ENCODE measurements around the gene ATP10B.
"Not testable (repeated sequence)": the region's sequence is repeated elsewhere in the genome, so short reads cannot be mapped to it uniquely, and the experiment has no call there.

The ATP10B gene

DNA sequence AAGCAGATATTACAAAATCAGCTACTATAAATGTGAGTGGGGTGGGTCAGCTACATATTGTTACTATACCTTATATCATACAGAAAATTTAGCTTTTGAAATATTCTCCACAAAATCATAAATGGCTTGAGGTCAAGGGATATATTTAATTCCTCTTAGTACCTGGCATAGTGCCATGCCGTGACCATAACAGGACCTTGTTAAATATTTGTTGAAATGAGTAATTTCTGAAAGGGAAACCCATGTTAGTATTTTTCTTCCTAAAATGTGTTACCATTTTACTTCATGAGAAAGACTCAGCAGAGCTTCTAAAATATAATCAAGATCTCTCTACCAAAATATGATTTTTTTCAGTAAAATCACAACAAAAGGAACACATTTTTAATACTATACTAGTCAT is 14.8 kb downstream of the ATP10B start:
- TF ChIP-seq, protein P1, sequence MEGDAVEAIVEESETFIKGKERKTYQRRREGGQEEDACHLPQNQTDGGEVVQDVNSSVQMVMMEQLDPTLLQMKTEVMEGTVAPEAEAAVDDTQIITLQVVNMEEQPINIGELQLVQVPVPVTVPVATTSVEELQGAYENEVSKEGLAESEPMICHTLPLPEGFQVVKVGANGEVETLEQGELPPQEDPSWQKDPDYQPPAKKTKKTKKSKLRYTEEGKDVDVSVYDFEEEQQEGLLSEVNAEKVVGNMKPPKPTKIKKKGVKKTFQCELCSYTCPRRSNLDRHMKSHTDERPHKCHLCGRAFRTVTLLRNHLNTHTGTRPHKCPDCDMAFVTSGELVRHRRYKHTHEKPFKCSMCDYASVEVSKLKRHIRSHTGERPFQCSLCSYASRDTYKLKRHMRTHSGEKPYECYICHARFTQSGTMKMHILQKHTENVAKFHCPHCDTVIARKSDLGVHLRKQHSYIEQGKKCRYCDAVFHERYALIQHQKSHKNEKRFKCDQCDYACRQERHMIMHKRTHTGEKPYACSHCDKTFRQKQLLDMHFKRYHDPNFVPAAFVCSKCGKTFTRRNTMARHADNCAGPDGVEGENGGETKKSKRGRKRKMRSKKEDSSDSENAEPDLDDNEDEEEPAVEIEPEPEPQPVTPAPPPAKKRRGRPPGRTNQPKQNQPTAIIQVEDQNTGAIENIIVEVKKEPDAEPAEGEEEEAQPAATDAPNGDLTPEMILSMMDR (conservative IDR thresholded peaks at IDR 0.05; ENCODE audit: low read depth, low read length) = no peak
- DNase-seq (ENCODE audit: low read depth) = no peak
- H3K4me3 ChIP-seq (ENCODE audit: low read length) = no peak overlapping the region

DNA sequence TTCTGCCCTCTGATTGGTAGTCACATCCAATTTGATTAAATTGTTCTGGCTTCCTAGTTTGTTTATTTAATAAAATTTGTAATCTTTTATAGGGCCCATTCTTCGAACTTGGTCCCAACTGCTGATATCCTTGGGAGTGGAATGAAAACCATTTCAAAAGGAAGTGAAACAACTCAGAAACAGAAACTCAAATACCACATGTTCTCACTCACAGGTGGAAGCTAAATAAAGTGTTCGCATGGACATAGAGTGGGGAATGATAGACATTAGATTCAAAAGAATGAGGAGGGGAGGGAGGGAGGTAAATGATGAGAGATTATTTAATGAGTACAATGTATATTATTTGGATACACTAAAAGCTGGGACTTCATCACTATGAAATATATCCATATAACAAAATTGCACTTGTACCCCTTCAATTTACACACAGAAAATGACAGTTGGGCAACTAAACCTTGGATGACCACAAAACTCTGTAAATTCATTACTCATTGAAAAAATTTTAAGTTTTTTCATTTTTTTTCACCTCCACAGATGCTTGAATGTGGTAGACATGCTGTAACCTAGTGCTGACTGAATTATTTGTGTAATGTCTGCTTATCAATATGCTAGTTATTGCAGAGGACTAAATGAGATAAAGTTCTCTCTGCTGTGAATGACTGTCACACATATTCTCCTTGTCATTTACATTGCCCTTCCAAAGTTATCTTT is 16.0 kb downstream of the ATP10B start:
- no peak for DNase-seq (ENCODE audit: low read depth)
- no peak overlapping the region for H3K4me3 ChIP-seq (ENCODE audit: low read length)
- TF ChIP-seq, protein P1 (conservative IDR thresholded peaks at IDR 0.05; ENCODE audit: low read depth, low read length) = no peak

DNA sequence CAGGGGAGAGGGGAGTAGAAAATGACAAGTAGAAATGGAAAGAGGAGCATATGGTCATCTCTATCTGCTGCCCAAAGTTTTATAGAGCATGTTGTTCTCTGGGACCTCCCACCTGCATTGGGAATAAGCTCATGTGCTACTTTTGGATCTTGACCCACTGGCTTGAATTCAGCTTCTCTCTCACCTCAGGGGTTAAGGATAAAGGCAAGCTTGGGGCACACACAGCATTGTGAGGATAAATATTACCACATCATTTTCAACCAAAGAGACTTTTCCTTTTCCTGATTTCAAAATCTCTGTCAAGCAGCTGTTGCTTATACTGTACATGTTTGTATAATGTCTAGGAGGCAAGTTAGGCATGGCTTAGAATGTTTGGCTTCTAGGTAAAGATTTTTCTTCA is 16.6 kb downstream of the ATP10B start:
- TF ChIP-seq, protein P1 (conservative IDR thresholded peaks at IDR 0.05; ENCODE audit: low read depth, low read length) = no peak
- no peak for DNase-seq (ENCODE audit: low read depth)
- no peak overlapping the region for H3K4me3 ChIP-seq (ENCODE audit: low read length)

DNA sequence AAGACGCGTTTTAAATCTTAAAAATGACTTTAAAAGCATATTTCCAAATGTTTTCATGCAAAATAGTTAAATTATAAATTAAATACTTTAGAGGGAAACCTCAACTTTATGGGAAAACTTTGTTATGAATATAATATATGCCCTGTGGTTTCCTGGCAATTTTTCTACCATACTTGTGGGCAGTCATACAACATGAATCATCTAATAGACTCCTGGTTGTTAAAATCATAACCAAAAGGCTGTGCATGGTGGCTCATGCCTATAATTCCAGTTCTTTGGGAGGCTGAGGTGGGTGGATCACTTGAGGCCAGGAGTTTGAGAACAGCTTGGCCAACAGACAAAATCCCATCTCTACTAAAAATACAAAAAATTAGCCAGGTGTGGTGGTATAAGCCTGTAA is 18.2 kb downstream of the ATP10B start:
- TF ChIP-seq, protein P1 (conservative IDR thresholded peaks at IDR 0.05; ENCODE audit: low read depth, low read length) = no peak
- no peak overlapping the region for H3K4me3 ChIP-seq (ENCODE audit: low read length)
- no peak for DNase-seq (ENCODE audit: low read depth)

DNA sequence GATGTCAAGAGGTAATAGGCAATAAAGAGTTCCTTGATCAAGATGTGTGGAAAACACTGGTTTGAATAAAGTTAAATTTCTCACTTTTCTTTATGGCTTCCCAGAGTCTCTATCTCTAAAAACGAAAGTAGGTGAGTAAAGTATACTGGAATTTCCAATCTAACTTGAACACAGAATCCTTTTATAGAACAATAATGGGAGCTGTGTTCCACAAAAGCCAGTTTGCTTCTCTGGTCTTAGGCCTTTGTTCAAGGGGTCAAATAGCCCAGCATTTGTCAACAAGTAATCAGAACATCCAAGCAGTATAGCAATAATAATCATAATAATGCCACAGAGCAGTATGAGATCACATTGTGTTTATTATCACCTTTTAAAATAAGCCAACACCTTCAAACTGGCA is 20.2 kb downstream of the ATP10B start:
- DNase-seq (ENCODE audit: low read depth) = no peak
- no peak overlapping the region for H3K4me3 ChIP-seq (ENCODE audit: low read length)
- TF ChIP-seq, protein P1 (conservative IDR thresholded peaks at IDR 0.05; ENCODE audit: low read depth, low read length) = no peak

DNA sequence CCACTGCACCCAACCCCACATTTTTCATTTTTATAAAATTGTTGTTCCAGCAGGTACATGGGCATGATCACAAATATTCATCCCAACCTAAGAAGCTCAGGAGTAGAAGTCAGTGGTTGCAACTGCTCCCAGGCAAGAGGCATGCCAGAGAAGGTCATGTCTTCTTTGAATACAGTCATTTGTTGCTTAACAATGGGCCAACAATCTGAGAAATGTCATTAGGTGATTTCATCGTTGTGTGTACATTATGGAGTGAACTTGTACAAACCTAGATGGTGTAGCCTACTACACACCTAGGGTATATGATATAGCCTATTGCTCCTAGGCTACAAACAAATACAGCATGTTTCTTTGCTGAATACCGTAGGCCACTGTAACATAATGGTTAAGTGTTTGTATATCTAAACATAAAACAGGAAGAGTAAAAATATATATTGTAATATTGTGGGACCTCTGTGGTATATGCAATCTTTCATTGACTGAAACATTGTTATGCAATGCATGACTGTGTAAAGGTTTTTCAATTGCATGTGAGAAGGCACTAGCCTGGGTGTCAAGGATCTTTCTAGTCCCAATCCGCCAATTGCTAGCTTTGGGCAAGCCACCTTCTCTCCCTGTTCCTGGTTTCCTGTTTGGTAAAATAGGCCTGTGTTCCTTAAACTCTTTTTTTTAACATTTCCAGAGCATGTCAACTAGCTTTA is 27.6 kb downstream of the ATP10B start:
- TF ChIP-seq, protein P1 (conservative IDR thresholded peaks at IDR 0.05; ENCODE audit: low read depth, low read length) = no peak
- H3K4me3 ChIP-seq (ENCODE audit: low read length) = no peak overlapping the region
- no peak for DNase-seq (ENCODE audit: low read depth)

DNA sequence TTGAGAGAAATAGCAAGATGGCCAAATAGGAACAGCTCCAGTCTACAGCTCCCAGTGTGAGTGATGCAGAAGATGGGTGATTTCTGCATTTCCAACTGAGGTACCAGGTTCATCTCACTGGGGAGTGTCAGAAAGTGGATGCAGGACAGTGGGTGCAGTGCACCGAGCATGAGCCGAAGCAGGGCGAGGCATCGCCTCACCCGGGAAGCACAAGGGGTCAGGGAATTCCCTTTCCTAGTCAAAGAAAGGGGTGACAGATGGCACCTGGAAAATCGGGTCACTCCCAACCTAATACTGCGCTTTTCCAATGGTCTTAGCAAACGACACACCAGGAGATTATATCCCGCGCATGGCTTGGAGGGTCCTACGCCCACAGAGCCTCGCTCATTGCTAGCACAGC is 39.0 kb downstream of the ATP10B start:
- H3K4me3 ChIP-seq (ENCODE audit: low read length); DNase-seq (ENCODE audit: low read depth): not testable (repeated sequence)
